ENCODE measurements around the gene FOXL1.

GRCh38 chr16:86620184-86620583 is 41.8 kb downstream of the FOXL1 start:
- TF ChIP-seq CTCF (IDR thresholded peaks at IDR 0.05) (no peak), POLR2AphosphoS2 (conservative IDR thresholded peaks at IDR 0.05; ENCODE audit: low read length) (no peak), POLR2A (IDR thresholded peaks at IDR 0.05; ENCODE audit: low read length) (no peak), CEBPB (IDR thresholded peaks at IDR 0.05) (no peak), JUN (IDR thresholded peaks at IDR 0.05) (no peak), EHMT2 (IDR thresholded peaks at IDR 0.05; ENCODE audit: low read depth) (no peak), BCL3 (IDR thresholded peaks at IDR 0.05) (no peak), MAZ (IDR thresholded peaks at IDR 0.05; ENCODE audit: borderline replicate concordance, low read depth, low read length) (no peak), RNF2 (IDR thresholded peaks at IDR 0.05; ENCODE audit: borderline replicate concordance, low read depth) (no peak)
- TF ChIP-seq, protein P1, sequence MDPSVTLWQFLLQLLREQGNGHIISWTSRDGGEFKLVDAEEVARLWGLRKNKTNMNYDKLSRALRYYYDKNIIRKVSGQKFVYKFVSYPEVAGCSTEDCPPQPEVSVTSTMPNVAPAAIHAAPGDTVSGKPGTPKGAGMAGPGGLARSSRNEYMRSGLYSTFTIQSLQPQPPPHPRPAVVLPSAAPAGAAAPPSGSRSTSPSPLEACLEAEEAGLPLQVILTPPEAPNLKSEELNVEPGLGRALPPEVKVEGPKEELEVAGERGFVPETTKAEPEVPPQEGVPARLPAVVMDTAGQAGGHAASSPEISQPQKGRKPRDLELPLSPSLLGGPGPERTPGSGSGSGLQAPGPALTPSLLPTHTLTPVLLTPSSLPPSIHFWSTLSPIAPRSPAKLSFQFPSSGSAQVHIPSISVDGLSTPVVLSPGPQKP (IDR thresholded peaks at IDR 0.05; ENCODE audit: low read depth, low read length) = no peak
- TF ChIP-seq, protein P2, sequence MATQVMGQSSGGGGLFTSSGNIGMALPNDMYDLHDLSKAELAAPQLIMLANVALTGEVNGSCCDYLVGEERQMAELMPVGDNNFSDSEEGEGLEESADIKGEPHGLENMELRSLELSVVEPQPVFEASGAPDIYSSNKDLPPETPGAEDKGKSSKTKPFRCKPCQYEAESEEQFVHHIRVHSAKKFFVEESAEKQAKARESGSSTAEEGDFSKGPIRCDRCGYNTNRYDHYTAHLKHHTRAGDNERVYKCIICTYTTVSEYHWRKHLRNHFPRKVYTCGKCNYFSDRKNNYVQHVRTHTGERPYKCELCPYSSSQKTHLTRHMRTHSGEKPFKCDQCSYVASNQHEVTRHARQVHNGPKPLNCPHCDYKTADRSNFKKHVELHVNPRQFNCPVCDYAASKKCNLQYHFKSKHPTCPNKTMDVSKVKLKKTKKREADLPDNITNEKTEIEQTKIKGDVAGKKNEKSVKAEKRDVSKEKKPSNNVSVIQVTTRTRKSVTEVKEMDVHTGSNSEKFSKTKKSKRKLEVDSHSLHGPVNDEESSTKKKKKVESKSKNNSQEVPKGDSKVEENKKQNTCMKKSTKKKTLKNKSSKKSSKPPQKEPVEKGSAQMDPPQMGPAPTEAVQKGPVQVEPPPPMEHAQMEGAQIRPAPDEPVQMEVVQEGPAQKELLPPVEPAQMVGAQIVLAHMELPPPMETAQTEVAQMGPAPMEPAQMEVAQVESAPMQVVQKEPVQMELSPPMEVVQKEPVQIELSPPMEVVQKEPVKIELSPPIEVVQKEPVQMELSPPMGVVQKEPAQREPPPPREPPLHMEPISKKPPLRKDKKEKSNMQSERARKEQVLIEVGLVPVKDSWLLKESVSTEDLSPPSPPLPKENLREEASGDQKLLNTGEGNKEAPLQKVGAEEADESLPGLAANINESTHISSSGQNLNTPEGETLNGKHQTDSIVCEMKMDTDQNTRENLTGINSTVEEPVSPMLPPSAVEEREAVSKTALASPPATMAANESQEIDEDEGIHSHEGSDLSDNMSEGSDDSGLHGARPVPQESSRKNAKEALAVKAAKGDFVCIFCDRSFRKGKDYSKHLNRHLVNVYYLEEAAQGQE (IDR thresholded peaks at IDR 0.05) = no peak
- TF ChIP-seq, protein P3, sequence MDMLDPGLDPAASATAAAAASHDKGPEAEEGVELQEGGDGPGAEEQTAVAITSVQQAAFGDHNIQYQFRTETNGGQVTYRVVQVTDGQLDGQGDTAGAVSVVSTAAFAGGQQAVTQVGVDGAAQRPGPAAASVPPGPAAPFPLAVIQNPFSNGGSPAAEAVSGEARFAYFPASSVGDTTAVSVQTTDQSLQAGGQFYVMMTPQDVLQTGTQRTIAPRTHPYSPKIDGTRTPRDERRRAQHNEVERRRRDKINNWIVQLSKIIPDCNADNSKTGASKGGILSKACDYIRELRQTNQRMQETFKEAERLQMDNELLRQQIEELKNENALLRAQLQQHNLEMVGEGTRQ (IDR thresholded peaks at IDR 0.05) = no peak
